ENCODE results near the gene PDGFC. TPM values are rescaled to one million over a fixed set of nuclear protein-coding genes. Genes with fewer than 3 reads are reported as not detected.
"Not testable (repeated sequence)": the region's sequence is repeated elsewhere in the genome, so short reads cannot be mapped to it uniquely, and the experiment has no call there.

The PDGFC gene
- total RNA-seq, 1 donor: 42.8 TPM

- no peak for TF ChIP-seq CTCF (IDR thresholded peaks at IDR 0.05; ENCODE audit: insufficient read depth, low read length)
- no peak overlapping the region for H3K4me3 ChIP-seq (ENCODE audit: low read depth, low read length)
- no peak for DNase-seq (ENCODE audit: low read depth)
These were observed 31.8 kb downstream of the PDGFC start for GRCh38 chr4:156939801-156940200.

GRCh38 chr4:156939139-156939538, 32.5 kb downstream of the PDGFC start:
- no peak overlapping the region for H3K4me3 ChIP-seq (ENCODE audit: low read depth, low read length)
- no peak for TF ChIP-seq CTCF (IDR thresholded peaks at IDR 0.05; ENCODE audit: insufficient read depth, low read length)
- no peak for DNase-seq (ENCODE audit: low read depth)

- no peak for TF ChIP-seq CTCF (IDR thresholded peaks at IDR 0.05; ENCODE audit: insufficient read depth, low read length)
- no peak for DNase-seq (ENCODE audit: low read depth)
- no peak overlapping the region for H3K4me3 ChIP-seq (ENCODE audit: low read depth, low read length)
These were observed 37.4 kb downstream of the PDGFC start for GRCh38 chr4:156934259-156934635.

- peak; percentile 79 for DNase-seq (ENCODE audit: low read depth)
- TF ChIP-seq CTCF (IDR thresholded peaks at IDR 0.05; ENCODE audit: insufficient read depth, low read length): no peak
- H3K4me3 ChIP-seq (ENCODE audit: low read depth, low read length): no peak overlapping the region
These were observed 37.9 kb downstream of the PDGFC start for GRCh38 chr4:156933633-156934258.

- not testable (repeated sequence) for H3K4me3 ChIP-seq (ENCODE audit: low read depth, low read length); DNase-seq (ENCODE audit: low read depth)
These were observed 39.2 kb downstream of the PDGFC start for GRCh38 chr4:156932360-156932759.

- H3K4me3 ChIP-seq (ENCODE audit: low read depth, low read length): no peak overlapping the region
- DNase-seq (ENCODE audit: low read depth): peak; percentile 94
- TF ChIP-seq CTCF (IDR thresholded peaks at IDR 0.05; ENCODE audit: insufficient read depth, low read length): no peak
These were observed 40.3 kb downstream of the PDGFC start for GRCh38 chr4:156931267-156931666.

- DNase-seq (ENCODE audit: low read depth): no peak
- no peak overlapping the region for H3K4me3 ChIP-seq (ENCODE audit: low read depth, low read length)
- no peak for TF ChIP-seq CTCF (IDR thresholded peaks at IDR 0.05; ENCODE audit: insufficient read depth, low read length)
These were observed 42.1 kb downstream of the PDGFC start for GRCh38 chr4:156929386-156930105.
